Stimulated activated CD4-positive, alpha-beta T cell treated with anti-CD3 and anti-CD28 coated beads, Interleukin-12 subunit alpha, Interleukin-12 subunit beta, amount 100 ng/mL, for 4 hours (primary cell): ENCODE data around the gene CACHD1.

Experiments
- DNase-seq: peaks from one replicate; pipeline ENCODE4 v3.0.0-alpha.2; 2020

The CACHD1 gene

DNA sequence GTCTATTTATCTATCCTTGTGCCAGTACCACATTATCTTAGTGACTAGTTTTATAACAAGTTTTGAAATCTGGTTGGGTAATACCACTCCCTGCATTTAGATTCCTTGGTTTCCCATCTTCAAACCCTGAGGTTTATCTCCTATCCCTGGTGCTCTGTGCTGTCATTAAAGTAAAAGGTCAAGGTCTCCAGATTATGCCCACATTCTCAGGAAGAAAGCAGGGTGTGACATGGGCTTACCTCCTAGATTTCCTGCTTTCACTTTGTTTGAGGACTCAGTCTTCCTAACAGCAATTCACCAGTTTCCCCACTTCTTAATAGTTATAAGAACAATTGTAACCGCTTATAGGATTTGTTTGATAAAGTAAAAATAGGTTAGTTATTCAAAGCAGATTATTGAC is 86.0 kb downstream of the CACHD1 start:
- DNase-seq = no peak

DNA sequence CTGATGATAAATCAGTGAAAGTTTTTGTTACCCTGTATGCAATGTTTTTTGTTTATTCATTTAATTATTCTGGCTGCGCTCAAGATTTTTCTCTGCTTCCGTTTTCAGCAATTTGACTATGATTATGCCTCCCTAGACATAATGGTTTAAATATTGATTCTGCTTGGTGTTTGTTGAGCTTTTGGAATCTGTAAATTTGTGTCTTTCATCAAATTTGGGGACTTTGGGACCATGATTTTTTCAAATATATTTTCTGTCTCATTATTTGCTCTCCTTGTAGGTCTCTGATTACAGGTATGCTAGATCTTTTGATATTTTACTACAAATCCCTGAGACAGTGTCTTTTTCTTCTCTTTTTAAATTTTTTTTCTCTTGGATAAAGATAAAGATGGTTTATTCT is 92.1 kb downstream of the CACHD1 start:
- DNase-seq = no peak

GRCh38 chr1:64563958-64564565 is 94.1 kb downstream of the CACHD1 start:
- no peak for DNase-seq

- no peak for DNase-seq
Observed at GRCh38 chr1:64564891-64565290, 95.0 kb downstream of the CACHD1 start.

GRCh38 chr1:64567426-64568170 is 97.7 kb downstream of the CACHD1 start:
- no peak for DNase-seq

GRCh38 chr1:64568171-64568450 is 98.2 kb downstream of the CACHD1 start:
- no peak for DNase-seq

- no peak for DNase-seq
Observed at GRCh38 chr1:64569411-64569810, 99.5 kb downstream of the CACHD1 start.

GRCh38 chr1:64570267-64570855 is 100.4 kb downstream of the CACHD1 start:
- DNase-seq = no peak

DNA sequence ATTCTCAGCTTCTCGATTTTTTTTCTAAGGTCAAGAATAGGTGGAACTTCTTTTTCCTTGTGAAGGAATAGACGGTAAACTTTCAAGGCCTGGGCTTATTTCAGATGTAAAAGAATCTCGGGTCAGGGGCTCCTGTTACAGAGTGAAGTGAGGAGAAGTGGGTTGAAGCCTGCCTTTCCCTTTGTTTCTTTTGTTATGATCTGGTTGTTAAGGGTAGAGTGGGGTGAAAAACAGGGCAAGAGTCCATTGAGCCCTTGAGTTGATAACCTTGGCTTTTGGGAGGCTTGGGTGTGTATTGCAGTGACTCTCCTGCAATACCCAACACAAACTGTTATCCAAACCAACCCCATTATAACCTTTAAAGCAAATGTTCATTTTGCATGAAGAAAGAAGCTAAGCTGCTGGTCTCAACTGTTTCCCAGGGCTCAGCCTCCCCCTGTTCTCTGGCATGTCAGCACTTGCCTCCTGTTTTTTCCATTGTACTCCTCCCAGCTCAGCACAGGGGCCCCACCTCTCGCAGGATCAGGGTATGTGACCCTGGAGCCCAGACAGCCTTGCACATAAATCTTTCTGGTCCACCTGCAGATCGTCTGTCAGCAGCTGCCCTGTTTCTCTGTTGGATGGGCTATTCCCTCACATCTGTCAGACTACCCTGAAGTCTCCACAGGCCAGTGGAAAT is 102.4 kb downstream of the CACHD1 start:
- DNase-seq = no peak

DNA sequence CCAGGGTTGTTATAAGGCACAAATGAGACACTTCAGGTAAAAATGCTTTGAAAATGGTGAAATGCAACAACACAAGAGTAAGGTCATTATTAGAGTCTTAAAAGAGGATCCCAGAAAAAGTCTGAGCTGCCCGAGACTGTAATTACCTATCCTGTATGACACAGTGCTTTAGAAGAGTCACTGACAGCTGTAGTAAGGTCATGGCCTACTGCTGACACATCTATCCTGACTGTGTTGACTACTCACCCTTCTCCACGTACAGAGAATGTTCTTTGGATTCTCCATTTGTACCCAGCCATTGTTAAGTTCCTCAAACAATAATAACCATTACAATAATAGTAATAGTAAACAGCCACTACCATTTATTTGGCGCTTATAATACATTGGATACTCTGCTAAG is 104.4 kb downstream of the CACHD1 start:
- no peak for DNase-seq

GRCh38 chr1:64575881-64576676 is 106.2 kb downstream of the CACHD1 start:
- no peak for DNase-seq

GRCh38 chr1:64578270-64578973 is 108.5 kb downstream of the CACHD1 start:
- DNase-seq = no peak

DNA sequence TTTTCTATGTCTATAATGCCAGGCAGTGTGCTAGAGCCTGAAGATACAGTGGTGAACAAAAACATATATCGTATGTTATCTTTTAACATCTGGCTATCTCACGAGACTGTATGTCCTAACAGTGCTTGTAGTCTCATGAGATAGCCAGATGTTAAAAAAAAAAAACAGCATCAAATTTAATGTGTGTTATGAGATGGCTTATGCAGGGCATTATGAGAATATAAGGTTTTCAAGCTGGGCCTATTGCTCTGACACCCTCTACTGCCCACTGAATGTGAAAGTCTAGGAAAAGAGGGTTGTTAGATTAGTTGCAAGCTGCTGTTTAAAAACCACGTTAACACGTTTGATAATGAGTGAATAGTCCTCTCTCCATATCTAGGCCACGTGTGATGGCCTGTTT is 109.8 kb downstream of the CACHD1 start:
- DNase-seq = no peak

GRCh38 chr1:64581135-64581842 is 111.4 kb downstream of the CACHD1 start:
- no peak for DNase-seq

DNA sequence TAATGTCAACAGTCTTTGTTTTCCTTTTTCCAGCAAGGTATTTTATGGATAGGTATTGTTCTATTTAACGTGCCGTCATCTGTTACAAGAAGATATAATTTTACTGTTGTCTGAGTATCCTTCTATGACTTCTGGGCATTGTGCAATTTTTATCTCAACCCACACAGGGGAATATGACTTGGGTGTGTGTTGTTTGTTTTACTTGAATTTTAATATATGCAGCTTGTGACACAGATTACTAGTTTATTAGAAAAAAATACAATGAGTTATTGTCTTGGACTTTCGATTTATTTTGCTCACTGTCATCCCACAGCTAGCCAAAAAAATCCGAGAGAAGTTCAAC is 111.9 kb downstream of the CACHD1 start:
- DNase-seq = no peak

GRCh38 chr1:64584479-64584878 is 114.5 kb downstream of the CACHD1 start:
- DNase-seq = no peak

- no peak for DNase-seq
Observed at GRCh38 chr1:64588876-64589275, 118.9 kb downstream of the CACHD1 start.

GRCh38 chr1:64590316-64590715 is 120.4 kb downstream of the CACHD1 start:
- no peak for DNase-seq

DNA sequence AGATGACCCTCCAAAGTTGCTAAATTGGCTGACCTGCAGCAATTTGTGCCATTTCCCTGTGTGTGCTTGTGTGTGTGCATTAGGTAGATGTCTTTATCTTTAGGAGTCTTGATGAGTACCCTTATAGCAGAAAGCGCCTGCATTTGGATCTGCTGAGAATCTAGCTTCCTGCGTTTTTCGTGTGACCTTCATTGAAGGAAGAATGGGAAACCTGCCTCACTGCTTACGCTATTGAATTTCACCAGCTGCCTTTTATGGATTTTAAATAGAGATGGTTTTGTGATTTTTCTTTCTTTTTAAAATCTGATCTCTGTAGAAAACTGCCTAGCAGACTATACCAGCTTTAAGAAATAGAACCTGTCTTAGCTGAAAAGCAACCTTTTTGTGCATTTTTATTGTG is 124.5 kb downstream of the CACHD1 start:
- DNase-seq = no peak

- no peak for DNase-seq
Observed at GRCh38 chr1:64595871-64596515, 126.1 kb downstream of the CACHD1 start.

GRCh38 chr1:64597113-64597512 is 127.2 kb downstream of the CACHD1 start:
- DNase-seq = no peak
